MM.1S (cell line): ENCODE results near the gene FAM234B.

Experiments
- CTCF ChIP-seq: fragments of 300-600 bp; sonication (generic); IDR thresholded peaks from 2 replicates; pipeline ENCODE4 v1.5.1; 2016; ENCODE audit warnings: antibody characterized with exemption, low read length, mixed read lengths
- EZH2 ChIP-seq: fragments of 300-600 bp; sonication (generic); optimal IDR thresholded peaks from 2 replicates; pipeline ENCODE3; 2017; ENCODE audit warnings: low read depth, mild to moderate bottlenecking, antibody characterized with exemption, low read length, mixed read lengths
- EZH2phosphoT487 ChIP-seq: fragments of 300-600 bp; sonication (generic); IDR thresholded peaks from 2 replicates; pipeline ENCODE4 v1.6.1; 2018; ENCODE audit warnings: antibody characterized with exemption, low read length

- TF ChIP-seq CTCF, result no peak
- TF ChIP-seq EZH2, result no peak
- no peak for TF ChIP-seq EZH2phosphoT487
Observed at GRCh38 chr12:13041224-13041623, 3.0 kb upstream of the FAM234B start.
